Erythroblast (primary cell): ENCODE results near the gene CUX1.

ENCODE experiments used
- DNase-seq, 2 experiments: peaks; one replicate each; lab custom pipeline; 2025; lab: John Stamatoyannopoulos, UW
- GATA1 ChIP-seq: IDR thresholded peaks from 2 replicates; pipeline ENCODE4 v1.6.1; 2011; ENCODE audit warnings: low read depth, mild to moderate bottlenecking, control low read depth, low read length, moderate library complexity
- POLR2A ChIP-seq: IDR thresholded peaks from 2 replicates; pipeline ENCODE4 v1.6.1; 2011; ENCODE audit warnings: mild to moderate bottlenecking, low read length

CUX1 gene

GRCh38 chr7:101817471-101818286 is at the start of gene CUX1:
CUX1 (plus strand) TSS chr7:101817626; CDS start chr7:101817640, 14 bp downstream.
- peak; percentile 78 to 86 for DNase-seq
- TF ChIP-seq POLR2A (no peak), GATA1 (no peak)

GRCh38 chr7:101768280-101768679 is 49.1 kb upstream of the CUX1 start:
- DNase-seq: no peak
- no peak for TF ChIP-seq POLR2A
- TF ChIP-seq GATA1: no peak

GRCh38 chr7:101770466-101770865 is 47.0 kb upstream of the CUX1 start:
- DNase-seq: no peak
- TF ChIP-seq POLR2A: no peak
- no peak for TF ChIP-seq GATA1

- no peak for DNase-seq
- TF ChIP-seq GATA1 (no peak), POLR2A (no peak)
Measured at GRCh38 chr7:101772508-101773211, 44.8 kb upstream of the CUX1 start.

- no peak for DNase-seq
- TF ChIP-seq POLR2A: no peak
- TF ChIP-seq GATA1: no peak
Measured at GRCh38 chr7:101775181-101775580, 42.2 kb upstream of the CUX1 start.

GRCh38 chr7:101778026-101778580 is 39.3 kb upstream of the CUX1 start:
- no peak for DNase-seq
- no peak for TF ChIP-seq POLR2A
- no peak for TF ChIP-seq GATA1

GRCh38 chr7:101779267-101779666 is 38.2 kb upstream of the CUX1 start:
- TF ChIP-seq GATA1 (no peak), POLR2A (no peak)
- DNase-seq: no peak

GRCh38 chr7:101780281-101780680 is 37.1 kb upstream of the CUX1 start:
- TF ChIP-seq GATA1 (no peak), POLR2A (no peak)
- no peak for DNase-seq

- TF ChIP-seq POLR2A (no peak), GATA1 (no peak)
- no peak for DNase-seq
Measured at GRCh38 chr7:101781439-101781838, 36.0 kb upstream of the CUX1 start.

- DNase-seq: no peak
- TF ChIP-seq GATA1: no peak
- TF ChIP-seq POLR2A: no peak
Measured at GRCh38 chr7:101782476-101782875, 35.0 kb upstream of the CUX1 start.

- TF ChIP-seq POLR2A: no peak
- TF ChIP-seq GATA1: no peak
- no peak for DNase-seq
Measured at GRCh38 chr7:101782896-101783295, 34.5 kb upstream of the CUX1 start.

GRCh38 chr7:101783381-101784181 is 33.8 kb upstream of the CUX1 start:
- no peak for TF ChIP-seq GATA1
- TF ChIP-seq POLR2A: no peak
- no peak for DNase-seq
